GM12878 (cell line): ENCODE measurements around the gene GLUD1.
"Not testable (repeated sequence)": the region's sequence is repeated elsewhere in the genome, so short reads cannot be mapped to it uniquely, and the experiment has no call there.

Experiments used
- BMI1 ChIP-seq: fragments of 450-650 bp; IDR thresholded peaks from 2 replicates; pipeline ENCODE4 v1.6.1; 2016; ENCODE audit warnings: mild to moderate bottlenecking, moderate library complexity, borderline replicate concordance
- CHD2 ChIP-seq: IDR thresholded peaks from 2 replicates; pipeline ENCODE4 v1.6.1; 2011; ENCODE audit warnings: low read depth, low read length, improper control_type of control experiment, borderline replicate concordance
- EGR1 ChIP-seq, 2 experiments: IDR thresholded peaks; 1 replicate in 1 of 2; 2 replicates in 1 of 2; pipeline ENCODE4 v1.6.1; 2011 to 2012; ENCODE audit warnings: low read depth in 2 of 2, low read length in 2 of 2, borderline replicate concordance in 1 of 2, mild to moderate bottlenecking in 1 of 2, moderate library complexity in 1 of 2
- RUNX3 ChIP-seq: IDR thresholded peaks from 2 replicates; pipeline ENCODE4 v1.6.1; 2012; ENCODE audit warnings: low read length, inconsistent platforms
- TARDBP ChIP-seq: IDR thresholded peaks from 2 replicates; pipeline ENCODE4 v1.6.1; 2016; ENCODE audit warnings: borderline replicate concordance
- TCF7 ChIP-seq: IDR thresholded peaks from 2 replicates; pipeline ENCODE4 v1.6.1; 2014; ENCODE audit warnings: antibody characterized with exemption, borderline replicate concordance
- USF1 ChIP-seq: IDR thresholded peaks from 2 replicates; pipeline ENCODE4 v1.6.1; 2011; ENCODE audit warnings: borderline replicate concordance, low read depth, mild to moderate bottlenecking, moderate library complexity, mixed read lengths, low read length; ENCODE audit not compliant: insufficient read depth; ENCODE audit errors: extremely low read length
- TF ChIP-seq, protein P1 (sequence below): fragments of 450-650 bp; IDR thresholded peaks from 2 replicates; pipeline ENCODE4 v1.6.1; 2016; ENCODE audit warnings: mild to moderate bottlenecking
- TF ChIP-seq, protein P2 (sequence below), 3 experiments: IDR thresholded peaks in 2 of 3; conservative IDR thresholded peaks in 1 of 3; 2 replicates each; pipeline ENCODE4 v1.5.1; 2011; ENCODE audit warnings: low read depth in 3 of 3, low read length in 3 of 3, mild to moderate bottlenecking in 3 of 3, control low read depth in 2 of 3, moderate library complexity in 2 of 3, inconsistent platforms in 1 of 3, mixed read lengths in 1 of 3; ENCODE audit not compliant: control insufficient read depth in 2 of 3, insufficient read depth in 1 of 3; ENCODE audit errors: extremely low read depth in 1 of 3

- not testable (repeated sequence) for TF ChIP-seq RUNX3; TARDBP; USF1; EGR1 (IDR thresholded peaks at IDR 0.05; ENCODE audit: borderline replicate concordance in 1 of 2, low read depth in 2 of 2, low read length in 2 of 2); BMI1; TCF7; CHD2
- TF ChIP-seq, protein P1, sequence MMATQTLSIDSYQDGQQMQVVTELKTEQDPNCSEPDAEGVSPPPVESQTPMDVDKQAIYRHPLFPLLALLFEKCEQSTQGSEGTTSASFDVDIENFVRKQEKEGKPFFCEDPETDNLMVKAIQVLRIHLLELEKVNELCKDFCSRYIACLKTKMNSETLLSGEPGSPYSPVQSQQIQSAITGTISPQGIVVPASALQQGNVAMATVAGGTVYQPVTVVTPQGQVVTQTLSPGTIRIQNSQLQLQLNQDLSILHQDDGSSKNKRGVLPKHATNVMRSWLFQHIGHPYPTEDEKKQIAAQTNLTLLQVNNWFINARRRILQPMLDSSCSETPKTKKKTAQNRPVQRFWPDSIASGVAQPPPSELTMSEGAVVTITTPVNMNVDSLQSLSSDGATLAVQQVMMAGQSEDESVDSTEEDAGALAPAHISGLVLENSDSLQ: not testable (repeated sequence)
- TF ChIP-seq, protein P2, sequence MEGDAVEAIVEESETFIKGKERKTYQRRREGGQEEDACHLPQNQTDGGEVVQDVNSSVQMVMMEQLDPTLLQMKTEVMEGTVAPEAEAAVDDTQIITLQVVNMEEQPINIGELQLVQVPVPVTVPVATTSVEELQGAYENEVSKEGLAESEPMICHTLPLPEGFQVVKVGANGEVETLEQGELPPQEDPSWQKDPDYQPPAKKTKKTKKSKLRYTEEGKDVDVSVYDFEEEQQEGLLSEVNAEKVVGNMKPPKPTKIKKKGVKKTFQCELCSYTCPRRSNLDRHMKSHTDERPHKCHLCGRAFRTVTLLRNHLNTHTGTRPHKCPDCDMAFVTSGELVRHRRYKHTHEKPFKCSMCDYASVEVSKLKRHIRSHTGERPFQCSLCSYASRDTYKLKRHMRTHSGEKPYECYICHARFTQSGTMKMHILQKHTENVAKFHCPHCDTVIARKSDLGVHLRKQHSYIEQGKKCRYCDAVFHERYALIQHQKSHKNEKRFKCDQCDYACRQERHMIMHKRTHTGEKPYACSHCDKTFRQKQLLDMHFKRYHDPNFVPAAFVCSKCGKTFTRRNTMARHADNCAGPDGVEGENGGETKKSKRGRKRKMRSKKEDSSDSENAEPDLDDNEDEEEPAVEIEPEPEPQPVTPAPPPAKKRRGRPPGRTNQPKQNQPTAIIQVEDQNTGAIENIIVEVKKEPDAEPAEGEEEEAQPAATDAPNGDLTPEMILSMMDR (IDR thresholded peaks at IDR 0.05 in 2 of 3, conservative IDR thresholded peaks at IDR 0.05 in 1 of 3; ENCODE audit: control insufficient read depth in 2 of 3, extremely low read depth in 1 of 3, insufficient read depth in 1 of 3, low read depth in 3 of 3, low read length in 3 of 3): not testable (repeated sequence)
Observed at GRCh38 chr10:87030419-87030818, 64.2 kb downstream of the GLUD1 start.
